Measurements from ENCODE around the gene ATOSA. TPM values are rescaled to one million over a fixed set of nuclear protein-coding genes. Genes with fewer than 3 reads are reported as not detected.

The ATOSA gene
- total RNA-seq, 1 experiment from 2014 or later = 4.7 TPM

DNA sequence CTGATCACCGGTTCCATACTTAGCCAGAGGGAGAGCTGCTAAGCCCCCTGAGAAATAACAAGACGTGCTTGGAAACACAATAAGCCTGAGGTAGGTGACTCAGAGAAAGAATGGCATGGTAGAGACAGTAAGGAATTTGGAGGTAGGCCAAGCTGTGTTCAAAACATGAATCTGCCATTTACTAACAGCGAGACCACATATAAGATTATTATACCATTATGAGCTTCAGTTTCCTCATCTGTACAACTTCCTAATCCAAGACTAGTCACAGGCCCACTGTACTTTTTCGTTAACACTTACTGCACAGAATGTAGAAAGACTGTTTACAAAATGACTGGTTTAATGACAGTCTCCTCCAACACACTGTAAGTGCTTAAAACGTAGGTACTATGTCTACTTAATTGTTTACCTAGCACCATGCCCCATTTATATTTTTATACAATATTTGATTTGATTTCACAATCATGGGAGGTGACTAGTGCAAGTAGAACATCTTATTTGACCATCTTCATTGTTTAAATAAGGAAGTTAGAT lies 25.7 kb downstream of the ATOSA start:
- ChIA-PET RAD21 (ENCODE audit: low non-redundant PET in 1 of 2, low total read pairs in 2 of 2, uncharacterized antibody in 2 of 2, unreplicated experiment in 2 of 2) (no interaction called here), CTCF (no interaction called here), POLR2A (no interaction called here)
- no peaks in the 10 kb centered on the region for H4K20me1 ChIP-seq (ENCODE audit: insufficient read depth)
- no peaks in the 10 kb centered on the region for H3K27me3 ChIP-seq (ENCODE audit: insufficient read depth, low read length)
- no peak overlapping the region for H3K4me2 ChIP-seq (ENCODE audit: low read length)
- H3K36me3 ChIP-seq (ENCODE audit: control insufficient read depth in 1 of 2, insufficient read depth in 2 of 2, low read length in 2 of 2) = no peaks in the 10 kb centered on the region
- H3K79me2 ChIP-seq (ENCODE audit: insufficient read depth, low read length) = no peaks in the 10 kb centered on the region
- DNase-seq (ENCODE audit: low read depth, low spot score) (no peak), ATAC-seq (no peak)
- BruUV-seq (replicated peaks) = no TSS peak
- H3K4me3 ChIP-seq (replicated peaks in 1 of 2; ENCODE audit: low read depth in 1 of 2, low read length in 2 of 2) = no peak overlapping the region
- TF ChIP-seq POLR2A (IDR thresholded peaks at IDR 0.05; ENCODE audit: borderline replicate concordance, extremely low read depth, insufficient read depth, insufficient read length) = no peak
- H3K9ac ChIP-seq (ENCODE audit: low read length) = no peak overlapping the region
- no peak overlapping the region for H2AFZ ChIP-seq (ENCODE audit: low read depth, low read length, poor library complexity, severe bottlenecking)
- no peak overlapping the region for H3K27ac ChIP-seq (ENCODE audit: low read depth, low read length)
- peaks cover 0 to 8% of the 10 kb centered on the region in 2 experiments; a peak in 1 of 4 replicates for H3K4me1 ChIP-seq (ENCODE audit: control insufficient read depth in 1 of 2, insufficient read depth in 2 of 2, low read length in 2 of 2)
- no peaks in the 10 kb centered on the region for H3K9me2 ChIP-seq (ENCODE audit: insufficient read depth)
- intact Hi-C loops (cut with micrococcal nuclease) = no loop called here
- H3K9me3 ChIP-seq (ENCODE audit: control insufficient read depth in 1 of 2, insufficient read depth in 1 of 2, low read depth in 1 of 2, low read length in 2 of 2) = no peaks in the 10 kb centered on the region

DNA sequence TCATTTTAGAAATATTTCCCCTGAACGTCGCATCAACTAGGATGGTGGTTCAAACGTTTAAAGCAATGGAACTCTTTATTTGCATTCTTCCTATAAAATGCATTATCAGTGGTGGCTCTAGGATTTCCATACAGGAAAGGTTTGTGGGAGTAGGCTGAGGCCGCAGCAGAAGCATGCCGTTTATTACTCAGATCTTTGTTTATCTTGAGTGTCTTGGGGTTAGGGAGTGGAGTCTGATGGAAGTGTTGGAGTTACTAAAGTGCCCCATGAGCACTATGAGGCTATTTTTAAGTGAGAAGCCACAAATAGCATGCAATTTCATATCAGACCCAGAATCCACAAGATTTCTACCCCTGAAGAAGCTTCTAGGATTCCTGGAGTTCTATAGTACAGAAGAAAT lies 26.2 kb downstream of the ATOSA start:
- Histone ChIP-seq H3K4me1 (ENCODE audit: control insufficient read depth in 1 of 2, insufficient read depth in 2 of 2, low read length in 2 of 2) (peaks cover 0 to 8% of the 10 kb centered on the region in 2 experiments; a peak in 1 of 4 replicates), H3K9me2 (ENCODE audit: insufficient read depth) (no peaks in the 10 kb centered on the region), H3K27ac (ENCODE audit: low read depth, low read length) (no peak overlapping the region), H3K9me3 (ENCODE audit: control insufficient read depth in 1 of 2, insufficient read depth in 1 of 2, low read depth in 1 of 2, low read length in 2 of 2) (no peaks in the 10 kb centered on the region), H3K9ac (ENCODE audit: low read length) (no peak overlapping the region), H2AFZ (ENCODE audit: low read depth, low read length, poor library complexity, severe bottlenecking) (no peak overlapping the region), H3K27me3 (ENCODE audit: insufficient read depth, low read length) (no peaks in the 10 kb centered on the region), H3K4me3 (replicated peaks in 1 of 2; ENCODE audit: low read depth in 1 of 2, low read length in 2 of 2) (no peak overlapping the region), H3K79me2 (ENCODE audit: insufficient read depth, low read length) (no peaks in the 10 kb centered on the region), H4K20me1 (ENCODE audit: insufficient read depth) (no peaks in the 10 kb centered on the region), H3K4me2 (ENCODE audit: low read length) (no peak overlapping the region), H3K36me3 (ENCODE audit: control insufficient read depth in 1 of 2, insufficient read depth in 2 of 2, low read length in 2 of 2) (no peaks in the 10 kb centered on the region)
- CTCF ChIA-PET = no interaction called here
- BruUV-seq (replicated peaks) = no TSS peak
- RAD21 ChIA-PET (ENCODE audit: low non-redundant PET in 1 of 2, low total read pairs in 2 of 2, uncharacterized antibody in 2 of 2, unreplicated experiment in 2 of 2) = no interaction called here
- ATAC-seq (no peak), DNase-seq (ENCODE audit: low read depth, low spot score) (no peak)
- intact Hi-C loops (cut with micrococcal nuclease) = no loop called here
- POLR2A ChIA-PET = no interaction called here
- no peak for TF ChIP-seq ZNF274 (IDR thresholded peaks at IDR 0.05; ENCODE audit: low read depth, low read length)
- TF ChIP-seq, protein P1, sequence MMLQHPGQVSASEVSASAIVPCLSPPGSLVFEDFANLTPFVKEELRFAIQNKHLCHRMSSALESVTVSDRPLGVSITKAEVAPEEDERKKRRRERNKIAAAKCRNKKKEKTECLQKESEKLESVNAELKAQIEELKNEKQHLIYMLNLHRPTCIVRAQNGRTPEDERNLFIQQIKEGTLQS (IDR thresholded peaks at IDR 0.05) = no peak
- TF ChIP-seq POLR2AphosphoS5 (IDR thresholded peaks at IDR 0.05; ENCODE audit: low read depth, low read length) = no peak
- TF ChIP-seq SP1 (IDR thresholded peaks at IDR 0.05; ENCODE audit: low read depth) = no peak
- no peak for TF ChIP-seq YY1 (IDR thresholded peaks at IDR 0.05; ENCODE audit: extremely low read depth, insufficient replicate concordance, low read depth, low read length)
- TF ChIP-seq, protein P2, sequence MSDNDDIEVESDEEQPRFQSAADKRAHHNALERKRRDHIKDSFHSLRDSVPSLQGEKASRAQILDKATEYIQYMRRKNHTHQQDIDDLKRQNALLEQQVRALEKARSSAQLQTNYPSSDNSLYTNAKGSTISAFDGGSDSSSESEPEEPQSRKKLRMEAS (IDR thresholded peaks at IDR 0.05) = no peak
- TF ChIP-seq SRF (IDR thresholded peaks at IDR 0.05; ENCODE audit: low read depth) = no peak
- TF ChIP-seq, protein P3, sequence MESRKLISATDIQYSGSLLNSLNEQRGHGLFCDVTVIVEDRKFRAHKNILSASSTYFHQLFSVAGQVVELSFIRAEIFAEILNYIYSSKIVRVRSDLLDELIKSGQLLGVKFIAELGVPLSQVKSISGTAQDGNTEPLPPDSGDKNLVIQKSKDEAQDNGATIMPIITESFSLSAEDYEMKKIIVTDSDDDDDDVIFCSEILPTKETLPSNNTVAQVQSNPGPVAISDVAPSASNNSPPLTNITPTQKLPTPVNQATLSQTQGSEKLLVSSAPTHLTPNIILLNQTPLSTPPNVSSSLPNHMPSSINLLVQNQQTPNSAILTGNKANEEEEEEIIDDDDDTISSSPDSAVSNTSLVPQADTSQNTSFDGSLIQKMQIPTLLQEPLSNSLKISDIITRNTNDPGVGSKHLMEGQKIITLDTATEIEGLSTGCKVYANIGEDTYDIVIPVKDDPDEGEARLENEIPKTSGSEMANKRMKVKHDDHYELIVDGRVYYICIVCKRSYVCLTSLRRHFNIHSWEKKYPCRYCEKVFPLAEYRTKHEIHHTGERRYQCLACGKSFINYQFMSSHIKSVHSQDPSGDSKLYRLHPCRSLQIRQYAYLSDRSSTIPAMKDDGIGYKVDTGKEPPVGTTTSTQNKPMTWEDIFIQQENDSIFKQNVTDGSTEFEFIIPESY (IDR thresholded peaks at IDR 0.05; ENCODE audit: extremely low read depth, insufficient replicate concordance, low read length) = no peak
- TF ChIP-seq, protein P4, sequence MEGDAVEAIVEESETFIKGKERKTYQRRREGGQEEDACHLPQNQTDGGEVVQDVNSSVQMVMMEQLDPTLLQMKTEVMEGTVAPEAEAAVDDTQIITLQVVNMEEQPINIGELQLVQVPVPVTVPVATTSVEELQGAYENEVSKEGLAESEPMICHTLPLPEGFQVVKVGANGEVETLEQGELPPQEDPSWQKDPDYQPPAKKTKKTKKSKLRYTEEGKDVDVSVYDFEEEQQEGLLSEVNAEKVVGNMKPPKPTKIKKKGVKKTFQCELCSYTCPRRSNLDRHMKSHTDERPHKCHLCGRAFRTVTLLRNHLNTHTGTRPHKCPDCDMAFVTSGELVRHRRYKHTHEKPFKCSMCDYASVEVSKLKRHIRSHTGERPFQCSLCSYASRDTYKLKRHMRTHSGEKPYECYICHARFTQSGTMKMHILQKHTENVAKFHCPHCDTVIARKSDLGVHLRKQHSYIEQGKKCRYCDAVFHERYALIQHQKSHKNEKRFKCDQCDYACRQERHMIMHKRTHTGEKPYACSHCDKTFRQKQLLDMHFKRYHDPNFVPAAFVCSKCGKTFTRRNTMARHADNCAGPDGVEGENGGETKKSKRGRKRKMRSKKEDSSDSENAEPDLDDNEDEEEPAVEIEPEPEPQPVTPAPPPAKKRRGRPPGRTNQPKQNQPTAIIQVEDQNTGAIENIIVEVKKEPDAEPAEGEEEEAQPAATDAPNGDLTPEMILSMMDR (IDR thresholded peaks at IDR 0.05 in 2 of 3, conservative IDR thresholded peaks at IDR 0.05 in 1 of 3; ENCODE audit: borderline replicate concordance in 1 of 3, insufficient read depth in 1 of 3, low read depth in 2 of 3, low read length in 2 of 3) = no peak
- TF ChIP-seq CBX3 (IDR thresholded peaks at IDR 0.05; ENCODE audit: low read depth) = no peak
- TF ChIP-seq SIN3A (IDR thresholded peaks at IDR 0.05; ENCODE audit: low read depth) = no peak
- no peak for TF ChIP-seq EZH2 (IDR thresholded peaks at IDR 0.05)
